ENCODE measurements around the gene MRPS2.
"Not testable (repeated sequence)": the region's sequence is repeated elsewhere in the genome, so short reads cannot be mapped to it uniquely, and the experiment has no call there.

The MRPS2 gene

DNA sequence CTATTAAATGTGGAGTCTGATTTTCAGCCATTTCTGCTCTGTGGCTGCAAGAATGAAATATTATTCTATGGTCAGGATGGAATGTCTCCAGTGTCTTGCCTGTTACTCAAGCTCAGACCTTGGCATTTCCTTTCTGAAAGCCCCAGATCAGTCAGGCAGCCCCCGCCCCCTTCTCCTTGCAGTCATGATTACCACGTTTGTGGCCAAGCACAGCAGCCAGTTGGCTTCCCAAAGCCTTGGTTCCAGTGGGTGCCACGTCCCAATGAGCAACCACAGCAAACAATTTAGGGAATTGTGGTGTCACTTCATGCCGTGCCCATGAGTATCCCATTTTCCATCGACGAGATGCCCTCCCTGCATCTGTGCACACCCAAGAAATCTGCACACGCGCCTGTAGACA, 35.7 kb downstream of the MRPS2 start:
- no peak overlapping the region for H3K27ac ChIP-seq
- no peak for TF ChIP-seq CTCF (conservative IDR thresholded peaks at IDR 0.05)

- not testable (repeated sequence) for H3K27ac ChIP-seq
These were observed 42.9 kb downstream of the MRPS2 start for GRCh38 chr9:135543262-135543894.

- no peak overlapping the region for H3K27ac ChIP-seq
- TF ChIP-seq CTCF (conservative IDR thresholded peaks at IDR 0.05) = no peak
These were observed 44.6 kb downstream of the MRPS2 start for GRCh38 chr9:135544981-135545635.

GRCh38 chr9:135545646-135546176, 45.2 kb downstream of the MRPS2 start, which contains the start of gene OBP2A:
TSS of gene OBP2A (plus strand) at chr9:135546126. CDS start at chr9:135546181, 55 bp downstream.
- H3K27ac ChIP-seq = not testable (repeated sequence)

GRCh38 chr9:135546792-135547617, 46.5 kb downstream of the MRPS2 start:
- not testable (repeated sequence) for H3K27ac ChIP-seq

DNA sequence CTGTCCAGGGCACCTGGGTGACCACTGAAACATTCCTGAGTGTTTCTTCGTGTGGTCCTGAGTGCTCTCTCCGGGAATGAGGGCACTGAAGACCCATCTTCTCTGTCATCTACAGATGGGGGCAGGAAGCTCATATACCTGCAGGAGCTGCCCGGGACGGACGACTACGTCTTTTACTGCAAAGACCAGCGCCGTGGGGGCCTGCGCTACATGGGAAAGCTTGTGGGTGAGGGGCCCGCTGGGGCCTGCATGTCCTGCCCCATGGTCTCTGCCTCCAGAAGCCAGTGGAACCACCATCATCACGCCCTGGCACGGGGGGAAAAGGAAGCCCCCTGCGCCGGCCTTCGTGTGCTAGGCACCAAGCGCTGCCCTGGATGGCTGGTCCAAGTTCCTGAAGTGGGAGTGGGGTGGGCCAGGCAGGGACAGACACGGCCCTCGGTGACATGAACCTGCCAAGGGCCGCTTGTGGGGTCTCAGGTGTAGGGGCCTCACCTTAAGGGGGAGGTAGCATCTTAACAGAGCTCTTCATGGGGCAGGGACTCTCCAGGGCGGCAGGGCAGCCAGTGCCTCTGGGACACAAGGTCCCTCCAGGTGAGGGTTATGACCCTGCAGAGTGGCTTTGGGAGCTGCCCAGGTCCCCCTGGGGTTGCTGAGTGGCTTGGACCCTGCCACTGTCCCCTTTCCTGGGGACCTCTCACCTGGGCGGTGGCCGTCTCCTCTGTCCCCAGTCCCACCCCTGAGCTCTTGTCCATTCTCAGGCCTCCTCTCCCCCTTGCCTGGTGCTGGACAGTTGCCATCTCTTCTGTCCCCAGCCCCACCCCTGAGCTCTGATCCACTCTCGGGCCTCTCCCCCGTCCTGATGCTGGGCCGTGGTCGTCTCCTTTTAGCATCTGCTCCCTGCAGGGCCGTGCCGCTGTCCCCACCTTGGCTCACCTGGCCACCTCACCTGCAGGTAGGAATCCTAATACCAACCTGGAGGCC, 47.6 kb downstream of the MRPS2 start:
- TF ChIP-seq CTCF (conservative IDR thresholded peaks at IDR 0.05) = no peak

DNA sequence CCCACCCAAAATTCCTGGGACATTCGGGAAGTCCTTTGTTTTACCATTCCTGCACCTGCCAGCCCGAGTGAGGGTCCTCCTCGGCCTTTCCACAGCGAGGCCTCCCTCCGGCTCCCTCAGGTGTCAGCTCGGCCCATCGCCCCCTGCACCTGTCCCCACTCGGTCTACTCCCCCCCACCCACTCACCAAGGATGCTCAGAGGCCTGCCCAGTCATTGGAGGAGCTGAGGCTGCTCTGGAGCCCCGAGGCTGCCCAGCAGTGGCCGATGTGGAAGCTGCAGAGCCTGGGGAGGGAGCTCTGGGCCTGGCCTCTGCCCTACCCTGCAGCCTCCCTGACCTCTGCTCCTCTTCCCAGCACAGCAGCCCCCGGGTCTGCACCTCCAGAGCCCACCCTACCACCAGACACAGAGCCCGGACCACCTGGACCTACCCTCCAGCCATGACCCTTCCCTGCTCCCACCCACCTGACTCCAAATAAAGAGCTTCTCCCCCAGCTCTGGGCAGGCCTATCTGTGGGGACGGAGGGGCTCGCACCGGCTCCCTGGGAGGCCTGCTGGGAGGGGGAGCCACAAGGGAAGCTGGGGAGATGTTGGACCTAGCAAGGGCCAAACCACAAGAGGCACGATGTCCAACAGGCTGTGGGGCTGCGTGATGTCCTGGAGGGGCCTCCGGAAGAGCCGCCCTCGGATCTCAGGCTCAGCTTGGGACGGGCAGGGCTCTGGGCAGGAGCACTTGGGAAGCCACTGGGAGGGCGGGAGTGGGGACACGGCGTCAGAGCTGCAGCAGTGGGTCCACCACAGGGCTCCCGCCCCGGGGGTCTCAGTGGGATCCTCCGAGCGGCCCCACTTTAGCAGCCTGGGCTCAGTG, 49.2 kb downstream of the MRPS2 start:
- not testable (repeated sequence) for H3K27ac ChIP-seq

More for the DNA sequence above, 47.6 kb downstream of the MRPS2 start:
- H3K27ac ChIP-seq = no peak overlapping the region

DNA sequence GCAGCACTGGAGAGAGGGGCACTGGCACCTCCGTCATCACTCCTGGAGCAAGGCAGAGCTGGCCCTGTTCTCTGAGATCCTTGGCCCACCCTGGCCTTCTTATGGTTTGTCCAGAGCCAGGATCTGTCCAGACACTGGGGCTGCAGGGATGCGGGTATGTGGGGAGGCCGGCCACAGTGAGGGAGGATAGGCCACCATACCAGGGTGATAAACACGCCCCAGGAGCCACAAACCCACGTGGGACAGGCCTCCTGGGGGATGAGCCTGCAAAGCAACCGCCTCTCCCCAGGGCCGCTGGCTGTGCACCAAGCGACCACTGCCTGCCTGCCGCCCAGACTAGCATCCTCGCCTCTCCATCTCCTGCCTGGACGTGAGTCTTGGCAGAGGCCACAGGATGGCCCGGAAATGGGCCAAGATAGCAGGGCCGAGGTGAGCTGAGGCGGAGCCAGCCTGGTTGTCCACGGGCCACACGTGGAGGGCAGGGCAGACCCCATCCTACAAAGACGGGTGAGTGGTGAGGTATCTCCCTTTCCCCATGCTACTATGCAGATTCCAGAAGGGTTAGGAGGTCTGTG, 49.9 kb downstream of the MRPS2 start:
- H3K27ac ChIP-seq = no peak overlapping the region
- no peak for TF ChIP-seq CTCF (conservative IDR thresholded peaks at IDR 0.05)
